Rectal smooth muscle tissue (tissue), 1 donor: ENCODE data around the gene MKNK2.

Experiments used
- H3K27ac ChIP-seq: one replicate; pipeline ENCODE4 v1.7.0; 2013; ENCODE audit warnings: low read depth, low read length, inconsistent platforms
- H3K27me3 ChIP-seq: one replicate; pipeline ENCODE4 v1.7.0; 2013; ENCODE audit warnings: low read length; ENCODE audit not compliant: control insufficient read depth, insufficient read depth
- H3K36me3 ChIP-seq: one replicate; pipeline ENCODE4 v1.7.0; 2013; ENCODE audit warnings: low read length; ENCODE audit not compliant: control insufficient read depth, insufficient read depth
- H3K4me1 ChIP-seq: one replicate; pipeline ENCODE4 v1.7.0; 2013; ENCODE audit warnings: low read length; ENCODE audit not compliant: control insufficient read depth, insufficient read depth
- H3K4me3 ChIP-seq: one replicate; pipeline ENCODE4 v1.7.0; 2013; ENCODE audit warnings: low read length
- H3K9ac ChIP-seq: one replicate; pipeline ENCODE4 v1.7.0; 2013; ENCODE audit warnings: low read length

Gene MKNK2

DNA sequence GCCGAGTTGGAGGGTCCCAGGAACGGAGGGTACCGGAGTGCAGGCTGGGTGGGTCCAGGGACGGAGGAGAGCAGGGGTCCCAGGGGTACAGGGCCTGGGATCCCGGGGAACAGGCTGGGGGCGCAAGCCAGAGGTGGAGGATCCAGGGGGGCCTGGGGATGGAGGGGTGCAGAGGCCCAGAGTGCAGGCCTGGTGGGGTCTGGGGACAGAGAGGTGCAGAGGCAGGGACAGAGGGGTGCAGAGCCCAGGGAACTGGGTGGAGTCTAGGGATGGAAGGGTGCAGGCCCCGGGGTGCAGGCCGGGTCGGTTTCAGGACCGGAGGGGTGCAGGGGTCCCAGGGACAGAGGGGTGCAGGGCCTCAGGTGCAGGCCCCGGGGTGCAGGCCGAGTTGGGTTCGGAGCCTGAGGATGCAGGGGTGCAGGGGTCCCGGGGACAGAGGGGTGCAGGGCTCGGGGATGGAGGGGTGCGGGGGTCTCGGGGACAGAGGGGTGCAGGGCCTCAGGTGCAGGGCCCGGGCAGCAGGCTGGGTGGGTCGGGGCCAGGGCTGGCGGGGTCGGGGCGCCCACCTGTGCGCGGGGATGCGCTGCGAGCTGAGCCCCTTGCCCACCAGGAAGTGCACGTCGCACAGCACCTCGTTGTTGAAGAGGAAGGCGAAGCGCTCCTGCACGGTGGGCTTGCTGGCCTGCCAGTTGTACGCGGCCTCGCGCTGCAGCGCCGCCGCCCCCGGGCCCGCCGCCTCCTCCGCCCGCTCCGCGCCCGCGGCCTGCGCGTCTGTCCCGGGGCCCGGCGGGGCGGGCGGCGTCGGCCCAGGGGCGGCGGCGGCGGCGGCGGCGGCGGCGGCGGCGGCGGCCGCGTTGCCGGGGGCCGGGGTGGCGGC lies 36.1 kb downstream of the MKNK2 start:
- Histone ChIP-seq H3K27ac (peak overlapping the region; percentile 45), H3K4me1 (no peaks in the 10 kb centered on the region), H3K9ac (no peak overlapping the region), H3K27me3 (no peaks in the 10 kb centered on the region), H3K4me3 (peak overlapping the region; percentile 78), H3K36me3 (no peaks in the 10 kb centered on the region)

DNA sequence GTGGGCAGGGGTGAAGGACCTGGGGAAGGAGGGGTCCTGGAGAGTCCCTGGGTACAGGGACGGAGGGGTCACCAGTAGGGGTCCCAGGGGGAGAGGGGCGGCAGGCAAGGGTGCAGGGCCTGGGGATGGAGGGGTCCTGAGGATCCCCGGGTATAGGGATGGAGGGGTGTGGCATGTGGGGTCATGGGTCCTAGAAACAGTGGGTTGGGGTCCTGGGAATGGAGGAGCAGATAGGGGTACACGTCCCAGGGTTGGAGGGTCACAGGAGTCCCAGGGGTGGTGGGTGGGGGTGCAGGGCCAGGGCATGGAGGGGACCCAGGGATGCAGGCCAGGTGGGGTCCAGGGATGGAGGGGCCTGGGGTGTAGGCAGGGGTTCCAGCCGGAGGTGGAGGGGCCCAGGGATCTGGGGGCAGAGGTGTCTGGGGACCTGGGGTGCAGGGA lies 36.9 kb downstream of the MKNK2 start:
- Histone ChIP-seq H3K27me3 (no peaks in the 10 kb centered on the region), H3K4me3 (no peak overlapping the region), H3K4me1 (no peaks in the 10 kb centered on the region), H3K27ac (no peak overlapping the region), H3K36me3 (no peaks in the 10 kb centered on the region), H3K9ac (no peak overlapping the region)

DNA sequence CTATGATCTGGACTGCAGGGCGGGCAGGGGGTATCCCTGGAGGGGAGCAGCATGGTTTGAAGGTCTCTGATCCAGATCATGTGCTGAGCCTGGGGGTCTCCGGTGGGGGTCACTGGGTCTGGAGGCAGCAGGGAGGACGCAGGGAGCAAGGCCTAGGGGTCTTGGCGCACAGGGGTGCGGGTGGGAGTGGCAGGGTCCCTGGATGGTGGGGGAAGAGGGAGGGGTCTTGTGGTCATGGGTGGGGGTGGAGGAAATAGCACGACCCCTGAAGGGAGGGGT lies 37.4 kb downstream of the MKNK2 start:
- H3K4me3 ChIP-seq: no peak overlapping the region
- H3K27ac ChIP-seq: no peak overlapping the region
- H3K9ac ChIP-seq: no peak overlapping the region
- no peaks in the 10 kb centered on the region for H3K4me1 ChIP-seq
- no peaks in the 10 kb centered on the region for H3K36me3 ChIP-seq
- no peaks in the 10 kb centered on the region for H3K27me3 ChIP-seq

DNA sequence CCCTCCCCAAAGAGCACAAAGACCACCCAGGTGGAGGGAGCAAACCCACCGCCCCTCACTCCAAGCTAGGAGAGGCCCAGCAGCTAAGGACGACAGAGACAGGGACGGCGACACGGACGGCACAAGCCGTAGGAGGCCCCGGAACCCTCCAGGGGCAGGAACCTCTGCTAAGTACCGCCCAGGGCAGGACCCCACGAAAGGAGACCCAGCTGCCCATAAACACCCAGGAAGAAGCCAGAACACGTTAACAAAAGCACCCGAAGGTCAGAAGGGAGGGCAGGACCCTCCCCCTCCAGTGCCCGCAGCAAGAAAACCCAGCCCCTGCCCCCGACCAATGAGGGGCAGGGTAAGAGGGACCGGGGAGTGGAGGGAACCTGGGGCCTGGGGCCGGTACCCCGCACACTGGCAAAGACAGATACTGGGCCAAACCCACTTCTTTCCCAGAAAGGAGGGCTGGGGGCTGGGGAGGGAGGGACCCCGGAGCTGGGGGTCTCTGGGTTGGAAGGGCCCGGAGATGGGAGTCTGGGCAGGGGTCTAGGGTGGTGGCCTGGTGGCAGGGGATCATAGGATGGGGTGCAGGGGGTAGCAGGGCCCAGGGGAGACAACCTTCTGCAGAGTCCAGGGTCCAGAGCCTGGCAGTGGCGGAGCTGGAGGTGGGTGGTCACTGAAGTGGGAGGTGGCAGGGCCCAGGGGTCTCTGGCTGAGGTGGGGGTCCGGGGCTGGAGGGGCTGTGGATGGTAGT lies 37.9 kb downstream of the MKNK2 start:
- Histone ChIP-seq H3K27ac (no peak overlapping the region), H3K9ac (no peak overlapping the region), H3K27me3 (no peaks in the 10 kb centered on the region), H3K36me3 (no peaks in the 10 kb centered on the region), H3K4me3 (no peak overlapping the region), H3K4me1 (no peaks in the 10 kb centered on the region)

DNA sequence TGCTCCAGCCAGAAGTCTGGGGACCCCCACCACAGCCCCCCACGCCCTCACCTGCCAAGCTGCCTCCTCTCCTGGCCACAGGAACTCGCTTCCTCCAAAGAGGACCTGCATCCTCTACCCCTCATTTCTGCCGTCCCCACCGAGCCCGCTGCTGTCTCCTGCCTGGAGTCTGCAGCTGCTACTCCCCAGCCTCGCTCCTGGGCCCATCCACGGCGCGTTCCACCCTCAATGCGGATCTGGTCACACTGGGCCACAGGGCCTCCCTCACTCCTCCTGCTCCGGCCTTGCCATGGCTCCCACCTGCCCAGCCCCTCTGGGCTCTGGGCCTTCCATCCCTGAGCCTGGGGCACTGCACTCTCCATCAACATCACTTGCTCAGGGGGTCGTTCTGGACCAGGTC lies 39.9 kb downstream of the MKNK2 start:
- Histone ChIP-seq H3K4me1 (no peaks in the 10 kb centered on the region), H3K27me3 (no peaks in the 10 kb centered on the region), H3K9ac (no peak overlapping the region), H3K4me3 (no peak overlapping the region), H3K27ac (no peak overlapping the region), H3K36me3 (no peaks in the 10 kb centered on the region)

DNA sequence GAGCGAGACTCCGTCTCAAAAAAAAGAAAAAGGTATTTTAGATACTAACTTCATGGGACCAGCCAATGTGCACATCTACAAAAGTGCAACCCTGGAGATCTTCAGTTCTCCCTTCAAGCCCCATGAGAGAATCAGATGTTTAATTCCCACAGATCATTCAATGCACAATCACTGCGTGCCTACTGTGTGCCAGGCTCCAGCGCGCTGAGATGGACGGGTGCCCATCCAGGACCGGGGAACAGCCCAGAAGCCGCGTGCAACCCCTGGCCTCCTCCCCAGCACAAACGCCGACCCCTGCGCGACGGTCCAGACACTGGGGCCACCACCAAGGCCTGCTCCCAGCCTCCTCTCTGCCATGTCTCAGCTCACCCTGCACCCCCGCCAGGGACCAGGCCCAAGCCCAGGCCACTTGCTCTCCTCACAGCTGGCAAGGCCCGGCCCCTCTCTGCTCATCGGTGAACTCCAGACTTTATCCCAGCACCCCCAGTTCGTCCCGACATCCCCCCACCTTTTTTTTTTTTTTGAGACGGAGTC lies 40.8 kb downstream of the MKNK2 start:
- Histone ChIP-seq H3K27ac (no peak overlapping the region), H3K9ac (no peak overlapping the region), H3K27me3 (no peaks in the 10 kb centered on the region), H3K4me3 (no peak overlapping the region), H3K4me1 (no peaks in the 10 kb centered on the region), H3K36me3 (no peaks in the 10 kb centered on the region)

DNA sequence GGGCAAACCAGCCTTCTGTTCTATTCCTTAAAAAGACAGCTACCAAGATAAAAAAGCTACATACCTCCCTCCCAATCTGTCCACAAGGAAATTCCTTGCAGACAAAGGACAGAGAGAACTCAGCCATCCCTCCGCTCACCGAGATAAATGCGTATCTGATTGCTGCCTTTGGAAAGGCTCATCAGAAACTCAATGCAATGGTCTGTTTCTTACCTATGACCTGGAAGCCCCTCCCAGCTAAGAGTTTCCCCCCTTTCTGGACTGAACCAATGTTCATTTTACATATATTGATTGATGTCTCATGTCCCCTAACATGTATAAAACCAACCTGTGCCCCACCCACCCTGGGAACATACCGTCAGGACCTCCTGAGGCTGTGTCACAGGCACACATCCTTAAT lies 47.2 kb downstream of the MKNK2 start:
- no peaks in the 10 kb centered on the region for H3K4me1 ChIP-seq
- no peak overlapping the region for H3K27ac ChIP-seq
- H3K9ac ChIP-seq: no peak overlapping the region
- H3K27me3 ChIP-seq: no peaks in the 10 kb centered on the region
- H3K36me3 ChIP-seq: no peaks in the 10 kb centered on the region
- no peak overlapping the region for H3K4me3 ChIP-seq

DNA sequence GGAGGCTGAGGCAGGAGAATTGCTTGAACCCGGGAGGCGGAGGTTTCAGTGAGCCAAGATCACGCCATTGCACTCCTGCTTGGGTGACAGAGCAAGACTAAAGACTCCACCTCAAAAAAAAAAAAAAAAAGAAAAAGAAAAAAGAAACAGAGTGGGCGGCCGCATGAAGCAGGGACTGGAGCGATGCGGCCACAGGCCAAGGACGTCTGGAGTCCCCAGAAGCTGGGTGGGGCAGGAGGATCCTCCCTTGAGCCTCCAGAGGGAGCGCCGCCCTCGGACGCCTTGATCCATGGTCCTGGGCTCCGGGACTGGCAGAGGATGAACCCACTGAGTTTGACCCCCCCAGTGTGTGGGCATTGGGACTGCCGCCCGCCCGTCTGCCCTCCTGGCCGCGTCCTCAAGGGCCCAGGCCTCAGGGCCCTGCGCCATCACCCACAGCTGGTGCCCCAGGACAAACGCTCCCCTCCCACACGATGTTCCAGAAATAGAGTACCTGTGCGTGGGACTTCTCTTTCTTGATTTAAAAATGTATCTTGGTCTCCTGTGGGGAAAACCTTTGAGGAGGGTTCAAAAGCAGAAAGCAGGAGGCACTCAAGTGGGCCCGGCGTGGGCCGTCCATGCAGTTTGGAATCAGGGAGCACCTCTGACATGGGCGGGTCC lies 51.1 kb downstream of the MKNK2 start:
- H3K27ac ChIP-seq: no peak overlapping the region

DNA sequence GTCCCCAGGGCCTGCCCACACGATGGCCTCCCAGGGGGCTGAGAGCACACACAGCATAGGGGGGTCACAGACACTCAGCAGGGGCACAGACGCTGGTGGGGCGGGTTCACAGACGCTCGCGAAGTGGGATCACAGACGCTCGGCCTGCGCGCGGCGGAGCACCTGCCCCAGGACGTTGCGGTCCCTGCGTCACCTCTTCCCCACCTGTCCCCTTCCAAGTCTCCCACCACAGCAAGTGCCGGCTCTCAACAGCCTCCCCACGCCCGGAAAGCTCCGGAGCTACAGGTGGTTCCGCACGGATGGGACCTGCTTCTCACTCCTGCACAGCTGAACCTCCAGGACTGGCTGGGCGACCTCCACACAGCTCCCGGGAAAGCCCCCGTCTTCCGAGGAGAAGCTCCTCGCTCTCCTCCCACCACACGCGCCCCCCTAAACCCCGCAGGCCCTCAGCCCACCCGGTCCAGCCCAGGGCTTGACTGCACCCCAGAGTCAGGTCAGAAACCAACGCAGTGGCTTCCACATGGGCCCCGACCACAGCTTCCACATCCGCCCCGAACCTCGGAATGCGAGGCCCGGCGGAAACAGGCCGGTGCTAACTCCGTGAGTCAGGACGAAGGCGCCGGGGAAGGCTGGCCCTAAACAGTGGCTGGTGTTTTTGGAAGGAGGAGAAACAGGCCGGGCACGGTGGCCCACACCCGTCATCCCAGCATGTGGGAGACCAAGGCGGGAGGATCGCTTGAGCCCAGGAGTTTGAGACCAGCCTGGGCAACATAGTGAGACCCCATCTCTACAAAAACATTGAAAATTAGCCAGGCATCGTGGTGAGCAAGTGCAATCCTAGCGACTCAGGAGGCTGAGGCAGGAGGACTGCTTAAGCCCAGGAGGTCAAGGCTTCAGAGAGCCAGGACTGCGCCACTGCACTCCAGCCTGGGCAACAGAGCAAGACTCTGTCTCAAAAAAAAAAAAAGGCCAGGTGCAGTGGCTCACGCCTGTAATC lies 52.0 kb downstream of the MKNK2 start:
- Histone ChIP-seq H3K36me3 (peaks cover 5% of the 10 kb centered on the region), H3K27me3 (no peaks in the 10 kb centered on the region), H3K27ac (no peak overlapping the region), H3K4me3 (no peak overlapping the region), H3K4me1 (no peaks in the 10 kb centered on the region), H3K9ac (no peak overlapping the region)

More for the DNA sequence above, 51.1 kb downstream of the MKNK2 start:
- Histone ChIP-seq H3K4me1 (no peaks in the 10 kb centered on the region), H3K27me3 (no peaks in the 10 kb centered on the region), H3K4me3 (no peak overlapping the region), H3K9ac (no peak overlapping the region), H3K36me3 (peaks cover 5% of the 10 kb centered on the region)

DNA sequence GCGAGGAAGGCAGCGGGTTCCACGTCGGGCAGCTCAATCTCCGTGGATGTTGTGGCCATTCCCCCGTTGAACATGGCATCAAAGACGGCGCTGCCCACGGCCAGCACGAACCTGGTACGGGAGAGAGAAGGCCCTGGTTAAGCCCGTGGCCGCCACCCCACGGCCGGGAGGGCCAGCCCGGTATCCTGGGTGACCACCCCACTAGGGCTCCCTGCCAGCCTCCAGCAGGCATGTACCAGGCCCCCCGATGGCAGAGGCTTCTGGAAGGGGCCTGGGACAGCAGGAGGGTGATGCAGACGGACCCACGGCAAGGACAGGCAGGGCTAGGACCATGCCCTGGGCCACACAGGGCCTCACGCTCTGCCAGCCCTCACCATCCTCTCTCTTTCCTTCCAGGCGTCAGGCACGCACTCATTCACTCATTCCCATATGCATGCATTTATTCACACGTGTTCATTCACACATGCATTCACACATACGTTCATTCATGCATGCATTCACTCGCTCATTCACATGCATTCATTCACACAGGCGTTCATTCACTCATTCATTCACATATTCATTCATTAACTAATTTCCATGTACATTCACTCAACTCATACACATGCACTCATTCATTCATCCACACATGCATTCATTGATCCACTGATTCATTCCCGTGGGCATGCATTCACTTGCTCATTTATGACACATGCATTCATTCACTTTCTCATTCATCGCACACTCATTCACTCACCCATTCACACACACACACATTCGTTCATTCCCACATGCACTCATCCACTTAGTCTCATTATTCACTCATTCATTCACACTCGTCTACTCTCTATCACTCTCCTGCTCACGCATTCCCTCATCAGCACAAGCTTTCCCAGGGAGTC lies 53.5 kb downstream of the MKNK2 start:
- no peak overlapping the region for H3K27ac ChIP-seq
- H3K9ac ChIP-seq: no peak overlapping the region
- H3K4me3 ChIP-seq: no peak overlapping the region
- no peaks in the 10 kb centered on the region for H3K4me1 ChIP-seq
- peaks cover 11% of the 10 kb centered on the region for H3K36me3 ChIP-seq
- H3K27me3 ChIP-seq: no peaks in the 10 kb centered on the region

DNA sequence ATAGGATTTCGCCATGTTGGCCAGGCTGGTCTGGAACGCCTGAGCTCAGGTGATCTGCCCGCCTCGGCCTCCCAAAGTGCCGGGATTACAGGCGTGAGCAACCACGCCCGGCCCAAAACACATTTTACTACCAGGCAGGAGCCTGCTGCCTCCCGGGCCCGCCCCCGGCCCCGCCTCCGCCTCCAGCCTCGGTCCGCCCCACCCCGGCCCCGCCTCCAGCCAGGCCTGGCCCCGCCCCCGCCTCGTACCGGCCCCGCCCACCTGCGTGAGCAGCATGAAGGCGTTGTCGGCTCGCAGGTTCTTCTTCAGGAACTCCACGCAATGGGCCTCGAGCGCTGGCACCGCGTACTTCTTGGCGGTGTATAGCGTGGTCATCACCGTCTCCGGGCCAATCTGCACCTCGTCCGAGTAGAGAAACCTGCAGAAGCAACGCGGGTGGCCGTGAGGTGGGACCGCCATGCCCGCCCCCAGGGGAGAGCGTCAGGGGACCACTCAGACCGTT lies 58.2 kb downstream of the MKNK2 start:
- Histone ChIP-seq H3K4me3 (no peak overlapping the region), H3K27ac (no peak overlapping the region), H3K9ac (no peak overlapping the region), H3K36me3 (peaks cover 29% of the 10 kb centered on the region), H3K4me1 (no peaks in the 10 kb centered on the region), H3K27me3 (no peaks in the 10 kb centered on the region)
